Lower leg skin (tissue), 4 donors: ENCODE data around the gene LILRB5. TPM values are rescaled to one million over a fixed set of nuclear protein-coding genes. Genes with fewer than 3 reads are reported as not detected.

ENCODE experiments used
- DNase-seq, 2 donors: peaks; one replicate each; pipeline ENCODE4 v3.0.0-alpha.2; 2019; ENCODE audit warnings: low spot score in 2 of 2
- H3K4me3 ChIP-seq: fragments of 200-600 bp; sonication (generic); 2 replicates; pipeline ENCODE4 v1.5.1; 2017; ENCODE audit warnings: mild to moderate bottlenecking, low read depth; ENCODE audit not compliant: poor library complexity, severe bottlenecking
- CTCF ChIP-seq, 3 donors: fragments of 450-650 bp; IDR thresholded peaks; one replicate each; pipeline ENCODE4 v1.5.1; 2016; ENCODE audit warnings: antibody characterized with exemption in 3 of 3, mild to moderate bottlenecking in 3 of 3, moderate library complexity in 2 of 3
- POLR2A ChIP-seq, 2 donors: fragments of 450-650 bp; IDR thresholded peaks; one replicate each; pipeline ENCODE4 v1.6.1; 2016 to 2017; ENCODE audit warnings: antibody characterized with exemption in 2 of 2, mild to moderate bottlenecking in 1 of 2, moderate library complexity in 1 of 2
- WGBS, 2 donors: methylation state at CpG; one replicate each; pipeline ENCODE4 v1.1.5; 2018; 5-methylcytosine and 5-hydroxymethylcytosine counted together
- intact Hi-C: fragments of 100-400 bp; cut with DNase I; formaldehyde crosslinking; loops from one replicate; pipeline ENCODE4 v1.15.0; 2023; ENCODE audit warnings: low total_unique reads
- total RNA-seq, 4 donors: library from RNA; depleted of rRNA; stranded (reverse); fragments of >200 nt; gene quantifications; one replicate each; pipeline ENCODE4 v1.1.0, GENCODE V29; 2016

The LILRB5 gene
- total RNA-seq, 4 donors from 2014 or later: 2.5 to 4.9 (median 4.1) TPM

GRCh38 chr19:54253331-54254194 lies 3.5 kb downstream of the LILRB5 start:
- 42 to 48% methylated on average over 22 to 23 of the region's 23 CpGs for WGBS, 2 donors

GRCh38 chr19:54252845-54253244 lies 4.2 kb downstream of the LILRB5 start:
- intact Hi-C loops: no loop called here

More at GRCh38 chr19:54253331-54254194, 3.5 kb downstream of the LILRB5 start:
- TF ChIP-seq POLR2A (IDR thresholded peaks at IDR 0.05) (no peak), CTCF (IDR thresholded peaks at IDR 0.05) (no peak)
- DNase-seq: no peak
- intact Hi-C loops: no loop called here
- no peak overlapping the region for H3K4me3 ChIP-seq

GRCh38 chr19:54252243-54252642 lies 4.8 kb downstream of the LILRB5 start:
- H3K4me3 ChIP-seq: no peak overlapping the region
- WGBS, 2 donors: 71 to 82% methylated on average over 9 of the region's 9 CpGs
- no peak for DNase-seq
- intact Hi-C loops: no loop called here
- TF ChIP-seq POLR2A (IDR thresholded peaks at IDR 0.05) (no peak), CTCF (IDR thresholded peaks at IDR 0.05) (no peak)

More at GRCh38 chr19:54252845-54253244, 4.2 kb downstream of the LILRB5 start:
- DNase-seq: no peak
- no peak overlapping the region for H3K4me3 ChIP-seq
- WGBS, 2 donors: 83 to 84% methylated on average over 10 to 11 of the region's 11 CpGs
- TF ChIP-seq POLR2A (IDR thresholded peaks at IDR 0.05): no peak
- no peak for TF ChIP-seq CTCF (IDR thresholded peaks at IDR 0.05)

GRCh38 chr19:54248016-54248601 lies 9.0 kb downstream of the LILRB5 start:
- DNase-seq: peak in 1 of 2 donors; percentile 35
- WGBS, 2 donors: 59 to 76% methylated on average over 8 of the region's 8 CpGs
- TF ChIP-seq POLR2A (IDR thresholded peaks at IDR 0.05): no peak
- no peak for TF ChIP-seq CTCF (IDR thresholded peaks at IDR 0.05)
- intact Hi-C loops: no loop called here
- H3K4me3 ChIP-seq: no peak overlapping the region

- no peak for DNase-seq
- intact Hi-C loops: no loop called here
- 81 to 83% methylated on average over 20 of the region's 20 CpGs for WGBS, 2 donors
- no peak overlapping the region for H3K4me3 ChIP-seq
- TF ChIP-seq CTCF (IDR thresholded peaks at IDR 0.05) (no peak), POLR2A (IDR thresholded peaks at IDR 0.05) (no peak)
These were observed 9.8 kb downstream of the LILRB5 start for GRCh38 chr19:54247106-54247930.
